SH-SY5Y (cell line): ENCODE data around the gene NOC2L.

Source experiments
- GATA2 ChIP-seq: IDR thresholded peaks from 2 replicates; pipeline ENCODE4 v1.6.1; 2011; ENCODE audit warnings: mild to moderate bottlenecking, low read depth, low read length
- GATA3 ChIP-seq: IDR thresholded peaks from 2 replicates; pipeline ENCODE4 v1.6.1; 2011; ENCODE audit warnings: low read depth, mild to moderate bottlenecking, low read length, moderate library complexity

DNA sequence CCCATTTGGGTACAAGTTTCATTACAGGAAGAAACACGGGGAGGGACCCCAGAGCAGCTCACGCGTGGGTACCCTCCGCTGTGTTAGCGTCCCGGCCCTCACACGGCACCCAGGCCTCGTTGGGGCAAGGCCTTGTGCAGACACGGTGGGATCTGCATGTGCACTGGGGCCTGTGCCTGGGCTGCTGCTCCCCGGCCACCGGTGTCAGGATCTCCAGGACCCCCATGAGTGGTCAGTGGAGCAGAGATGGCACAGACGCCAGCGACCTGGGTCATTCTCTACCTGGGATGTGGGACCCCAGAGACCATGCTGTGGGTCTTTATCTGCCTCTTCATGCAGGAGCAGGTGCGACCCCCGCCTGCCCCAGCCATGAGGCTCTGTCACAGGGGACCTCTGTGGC, 40.7 kb downstream of the NOC2L start:
- TF ChIP-seq GATA3 (no peak), GATA2 (no peak)
